Lower leg skin (tissue), 3 donors: ENCODE data around the gene CABP4.

Source experiments
- POLR2A ChIP-seq, 2 donors: fragments of 450-650 bp; IDR thresholded peaks; one replicate each; pipeline ENCODE4 v1.6.1; 2016 to 2017; ENCODE audit warnings: antibody characterized with exemption in 2 of 2, mild to moderate bottlenecking in 1 of 2, moderate library complexity in 1 of 2
- TF ChIP-seq, protein P1 (sequence below), 3 donors: fragments of 450-650 bp; IDR thresholded peaks; one replicate each; pipeline ENCODE4 v1.5.1; 2016; ENCODE audit warnings: antibody characterized with exemption in 3 of 3, mild to moderate bottlenecking in 3 of 3, moderate library complexity in 2 of 3

DNA sequence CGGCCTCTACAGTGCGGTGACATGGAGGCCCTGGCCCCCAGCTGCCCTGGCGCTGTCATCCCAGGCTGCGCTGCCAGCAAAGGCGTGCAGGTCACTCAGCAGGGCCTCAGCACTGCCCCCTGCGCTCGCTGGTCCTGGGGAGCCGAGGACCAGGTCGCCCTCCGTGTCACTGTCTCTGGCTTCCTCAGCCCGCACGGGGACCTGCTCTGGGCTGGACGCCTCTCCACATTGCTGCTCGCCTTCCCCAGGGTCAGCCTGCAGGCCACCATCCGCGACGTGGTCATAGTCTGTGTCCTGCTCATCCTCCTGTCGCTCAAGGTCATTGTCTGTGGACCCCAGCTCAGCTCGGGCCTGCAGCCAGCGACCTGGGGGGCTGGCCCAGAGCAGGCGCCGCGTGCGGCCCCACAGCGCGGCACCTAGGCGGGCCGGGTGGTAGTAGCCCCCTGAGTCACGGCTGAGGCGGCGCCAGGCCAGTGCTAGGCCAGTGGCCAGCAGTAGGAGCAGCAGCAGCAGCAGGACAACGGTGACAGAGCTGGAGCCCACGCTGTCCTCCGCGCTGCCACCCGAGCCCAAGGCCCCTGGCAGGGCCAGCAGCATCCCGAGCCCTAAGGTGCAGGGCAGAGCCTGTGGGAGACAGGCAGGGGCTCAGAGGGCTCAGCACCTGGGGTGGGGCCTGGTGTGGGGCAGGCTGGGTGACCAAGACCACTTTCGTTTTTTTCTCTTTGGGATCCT, 19.3 kb upstream of the CABP4 start:
- TF ChIP-seq, protein P1, sequence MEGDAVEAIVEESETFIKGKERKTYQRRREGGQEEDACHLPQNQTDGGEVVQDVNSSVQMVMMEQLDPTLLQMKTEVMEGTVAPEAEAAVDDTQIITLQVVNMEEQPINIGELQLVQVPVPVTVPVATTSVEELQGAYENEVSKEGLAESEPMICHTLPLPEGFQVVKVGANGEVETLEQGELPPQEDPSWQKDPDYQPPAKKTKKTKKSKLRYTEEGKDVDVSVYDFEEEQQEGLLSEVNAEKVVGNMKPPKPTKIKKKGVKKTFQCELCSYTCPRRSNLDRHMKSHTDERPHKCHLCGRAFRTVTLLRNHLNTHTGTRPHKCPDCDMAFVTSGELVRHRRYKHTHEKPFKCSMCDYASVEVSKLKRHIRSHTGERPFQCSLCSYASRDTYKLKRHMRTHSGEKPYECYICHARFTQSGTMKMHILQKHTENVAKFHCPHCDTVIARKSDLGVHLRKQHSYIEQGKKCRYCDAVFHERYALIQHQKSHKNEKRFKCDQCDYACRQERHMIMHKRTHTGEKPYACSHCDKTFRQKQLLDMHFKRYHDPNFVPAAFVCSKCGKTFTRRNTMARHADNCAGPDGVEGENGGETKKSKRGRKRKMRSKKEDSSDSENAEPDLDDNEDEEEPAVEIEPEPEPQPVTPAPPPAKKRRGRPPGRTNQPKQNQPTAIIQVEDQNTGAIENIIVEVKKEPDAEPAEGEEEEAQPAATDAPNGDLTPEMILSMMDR (IDR thresholded peaks at IDR 0.05): no peak
- no peak for TF ChIP-seq POLR2A (IDR thresholded peaks at IDR 0.05)
